Smooth muscle cell (in vitro differentiated cells): ENCODE results near the gene LYZL1. TPM values are rescaled to one million over a fixed set of nuclear protein-coding genes. Genes with fewer than 3 reads are reported as not detected.

Experiments used
- DNase-seq: peaks from one replicate; lab custom pipeline; 2025; ENCODE audit not compliant: unreplicated experiment; lab: John Stamatoyannopoulos, UW
- H2AFZ ChIP-seq: fragments of 200-600 bp; sonication (generic); 2 replicates; pipeline ENCODE4 v1.6.0; 2016; ENCODE audit warnings: antibody characterized with exemption, low read depth, mild to moderate bottlenecking
- H3F3A ChIP-seq: fragments of 200-600 bp; sonication (generic); 2 replicates; pipeline ENCODE4 v1.6.0; 2017; ENCODE audit warnings: antibody characterized with exemption, low read depth
- H3K27ac ChIP-seq: fragments of 200-600 bp; sonication (generic); 2 replicates; pipeline ENCODE4 v1.5.1; 2016; ENCODE audit warnings: low read depth, mild to moderate bottlenecking
- H3K27me3 ChIP-seq: fragments of 200-600 bp; sonication (generic); 2 replicates; pipeline ENCODE4 v1.6.1; 2016; ENCODE audit warnings: low read depth, mild to moderate bottlenecking
- H3K36me3 ChIP-seq: fragments of 200-600 bp; sonication (generic); 2 replicates; pipeline ENCODE4 v1.5.1; 2016; ENCODE audit warnings: low read depth
- H3K4me1 ChIP-seq: fragments of 200-600 bp; sonication (generic); 2 replicates; pipeline ENCODE4 v1.5.1; 2016; ENCODE audit warnings: low read depth
- H3K4me2 ChIP-seq: fragments of 200-600 bp; sonication (generic); 2 replicates; pipeline ENCODE4 v1.6.0; 2016; ENCODE audit warnings: mild to moderate bottlenecking
- H3K4me3 ChIP-seq: fragments of 200-600 bp; sonication (generic); 2 replicates; pipeline ENCODE4 v1.5.1; 2016; ENCODE audit warnings: mild to moderate bottlenecking
- H3K79me2 ChIP-seq: fragments of 200-600 bp; sonication (generic); 2 replicates; pipeline ENCODE4 v1.6.0; 2016; ENCODE audit warnings: low read depth, mild to moderate bottlenecking
- H3K9ac ChIP-seq: fragments of 200-600 bp; sonication (generic); 2 replicates; pipeline ENCODE4 v1.6.0; 2016; ENCODE audit warnings: low read depth
- H3K9me3 ChIP-seq: fragments of 200-600 bp; sonication (generic); replicated peaks from 2 replicates; pipeline ENCODE4 v1.5.1; 2016; ENCODE audit warnings: low read depth
- H4K20me1 ChIP-seq: fragments of 200-600 bp; sonication (generic); 2 replicates; pipeline ENCODE4 v1.6.0; 2016; ENCODE audit warnings: low read depth
- CTCF ChIP-seq: fragments of 200-600 bp; sonication (generic); IDR thresholded peaks from 2 replicates; pipeline ENCODE4 v1.5.1; 2017; ENCODE audit warnings: borderline replicate concordance, mild to moderate bottlenecking, antibody characterized with exemption; ENCODE audit not compliant: insufficient read depth, poor library complexity, severe bottlenecking
- WGBS: methylation state at CpG from one replicate; pipeline ENCODE4 v1.1.7; 2016; ENCODE audit warnings: low lambda C conversion rate; 5-methylcytosine and 5-hydroxymethylcytosine counted together
- polyA plus RNA-seq: library from polyadenylated mRNA; unstranded; fragments of >200 nt; fragmentation: Nextera tagmentation; extraction: Ambion mirVana; gene quantifications from 2 replicates; pipeline ENCODE4 v1.2.1, GENCODE V29; 2016
- total RNA-seq: library from RNA; depleted of rRNA; stranded (reverse); fragments of >200 nt; gene quantifications from 2 replicates; pipeline ENCODE4 v1.2.3, GENCODE V29; 2014

Gene LYZL1
- total and polyA plus RNA-seq, 2 experiments from 2014 or later: not detected

- 15% methylated on average over 18 of the region's 18 CpGs for WGBS
- Histone ChIP-seq H3K79me2 (no peaks in the 10 kb centered on the region), H3K27me3 (no peaks in the 10 kb centered on the region)
These were observed 35.8 kb upstream of the LYZL1 start for GRCh38 chr10:29252811-29253689.

GRCh38 chr10:29253690-29254029 lies 35.2 kb upstream of the LYZL1 start:
- Histone ChIP-seq H3K36me3 (no peaks in the 10 kb centered on the region), H3K79me2 (no peaks in the 10 kb centered on the region), H3F3A (peaks cover 46% of the 10 kb centered on the region), H3K4me2 (peak overlapping the region; percentile 73), H3K27ac (peak overlapping the region; percentile 99), H4K20me1 (no peaks in the 10 kb centered on the region), H3K9ac (peak overlapping the region; percentile 83), H2AFZ (no peak overlapping the region), H3K9me3 (no peaks in the 10 kb centered on the region), H3K4me1 (peaks cover 54% of the 10 kb centered on the region), H3K27me3 (no peaks in the 10 kb centered on the region), H3K4me3 (no peak overlapping the region)
- WGBS: 28% methylated on average over 3 of the region's 3 CpGs
- DNase-seq: no peak
- TF ChIP-seq CTCF: no peak

More at GRCh38 chr10:29252811-29253689, 35.8 kb upstream of the LYZL1 start:
- Histone ChIP-seq H3K9me3 (no peaks in the 10 kb centered on the region), H3F3A (peaks cover 51% of the 10 kb centered on the region), H3K36me3 (no peaks in the 10 kb centered on the region), H3K27ac (peak overlapping the region; percentile 99), H2AFZ (no peak overlapping the region), H3K4me3 (no peak overlapping the region), H3K4me1 (peaks cover 55% of the 10 kb centered on the region), H3K9ac (peak overlapping the region; percentile 83), H3K4me2 (peak overlapping the region; percentile 73), H4K20me1 (no peaks in the 10 kb centered on the region)
- DNase-seq: no peak
- no peak for TF ChIP-seq CTCF

- peak; percentile 46 for DNase-seq
- no peaks in the 10 kb centered on the region for H3K79me2 ChIP-seq
- WGBS: under 1% methylated on average over 9 of the region's 9 CpGs
- no peaks in the 10 kb centered on the region for H3K27me3 ChIP-seq
- no peak overlapping the region for H3K4me3 ChIP-seq
- H3K4me2 ChIP-seq: peak overlapping the region; percentile 73
- H3K9me3 ChIP-seq: no peaks in the 10 kb centered on the region
- no peak overlapping the region for H2AFZ ChIP-seq
- peaks cover 50% of the 10 kb centered on the region for H3K4me1 ChIP-seq
- peak overlapping the region; percentile 83 for H3K9ac ChIP-seq
- H3K27ac ChIP-seq: peak overlapping the region; percentile 99
- H3K36me3 ChIP-seq: no peaks in the 10 kb centered on the region
- TF ChIP-seq CTCF: no peak
- H4K20me1 ChIP-seq: no peaks in the 10 kb centered on the region
- H3F3A ChIP-seq: peaks cover 46% of the 10 kb centered on the region
These were observed 34.5 kb upstream of the LYZL1 start for GRCh38 chr10:29254123-29255046.
